Kidney epithelial cell (primary cell): Measurements from ENCODE around the gene SRPK3. TPM values are rescaled to one million over a fixed set of nuclear protein-coding genes. Genes with fewer than 3 reads are reported as not detected.

Experiments
- DNase-seq: peaks from one replicate; pipeline ENCODE4 v3.0.0-alpha.2; 2010; ENCODE audit warnings: low read depth
- H3K27me3 ChIP-seq: 2 replicates; pipeline ENCODE4 v1.6.0; 2011; ENCODE audit warnings: low read length; ENCODE audit not compliant: control insufficient read depth, insufficient read depth
- H3K36me3 ChIP-seq: 2 replicates; pipeline ENCODE4 v1.5.1; 2011; ENCODE audit warnings: low read length; ENCODE audit not compliant: control insufficient read depth, insufficient read depth
- H3K4me3 ChIP-seq: 2 replicates; pipeline ENCODE4 v1.5.1; 2011; ENCODE audit warnings: low read depth, mild to moderate bottlenecking, control low read depth, low read length
- total RNA-seq: library from RNA; depleted of rRNA; stranded (reverse); fragments of >200 nt; gene quantifications from 2 replicates; pipeline ENCODE4 v1.2.3, GENCODE V29; 2015
- TF ChIP-seq, protein P1 (sequence below): IDR thresholded peaks from 2 replicates; pipeline ENCODE4 v1.5.1; 2011; ENCODE audit warnings: mild to moderate bottlenecking, moderate library complexity, low read length, control low read depth, inconsistent platforms; ENCODE audit not compliant: insufficient read depth, poor library complexity, severe bottlenecking

SRPK3 gene
- total RNA-seq, 1 donor from 2014 or later, result 0.08 TPM

DNA sequence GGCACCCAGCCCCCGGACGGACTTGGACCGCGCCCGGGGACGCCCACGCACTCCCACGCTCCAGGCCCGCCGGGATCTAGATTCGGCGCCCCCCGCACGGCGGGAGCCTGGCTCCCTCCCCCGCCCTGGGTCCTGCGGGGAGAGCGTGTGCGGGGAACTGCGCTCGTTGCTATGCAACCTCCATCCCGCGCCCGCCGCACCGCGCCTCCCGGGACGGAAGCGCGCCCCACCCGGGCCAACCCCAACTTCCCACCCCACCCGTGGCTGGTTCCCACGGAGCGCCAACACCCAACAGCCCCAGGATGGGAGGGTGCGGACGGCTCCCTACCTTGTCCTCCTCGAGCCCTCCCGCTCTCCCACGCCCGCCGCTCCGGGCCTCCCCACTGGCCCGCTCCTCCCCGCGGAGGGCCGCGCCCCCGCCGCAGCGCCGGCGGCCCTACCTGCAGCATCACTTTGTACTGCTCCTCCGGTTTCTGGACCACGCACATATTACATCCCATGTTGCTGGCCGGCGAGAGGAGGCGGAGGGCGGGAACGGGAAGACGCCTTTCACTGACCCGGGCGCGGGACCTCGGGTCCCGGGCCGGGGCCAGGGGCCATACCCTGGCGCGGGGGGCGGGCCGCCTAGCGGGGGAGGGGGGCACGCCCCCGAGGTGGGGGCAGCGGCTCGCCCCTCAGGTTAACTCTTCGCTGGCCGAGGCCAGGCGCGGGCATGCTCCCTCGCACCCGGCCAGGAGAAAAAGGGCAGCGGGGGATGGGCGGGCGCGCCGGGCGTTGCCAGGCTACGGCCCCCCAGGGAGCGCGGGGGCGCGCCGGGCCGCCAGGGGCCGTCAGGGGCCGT, 49.2 kb downstream of the SRPK3 start, which contains the start of gene PDZD4:
PDZD4 (minus strand) TSS at position 746 of the 841 bp plus-strand sequence; CDS start at position 500, 246 bp downstream.
- no peak for DNase-seq
- H3K36me3 ChIP-seq, result no peaks in the 10 kb centered on the region
- H3K27me3 ChIP-seq, result peaks cover 44% of the 10 kb centered on the region
- TF ChIP-seq, protein P1, sequence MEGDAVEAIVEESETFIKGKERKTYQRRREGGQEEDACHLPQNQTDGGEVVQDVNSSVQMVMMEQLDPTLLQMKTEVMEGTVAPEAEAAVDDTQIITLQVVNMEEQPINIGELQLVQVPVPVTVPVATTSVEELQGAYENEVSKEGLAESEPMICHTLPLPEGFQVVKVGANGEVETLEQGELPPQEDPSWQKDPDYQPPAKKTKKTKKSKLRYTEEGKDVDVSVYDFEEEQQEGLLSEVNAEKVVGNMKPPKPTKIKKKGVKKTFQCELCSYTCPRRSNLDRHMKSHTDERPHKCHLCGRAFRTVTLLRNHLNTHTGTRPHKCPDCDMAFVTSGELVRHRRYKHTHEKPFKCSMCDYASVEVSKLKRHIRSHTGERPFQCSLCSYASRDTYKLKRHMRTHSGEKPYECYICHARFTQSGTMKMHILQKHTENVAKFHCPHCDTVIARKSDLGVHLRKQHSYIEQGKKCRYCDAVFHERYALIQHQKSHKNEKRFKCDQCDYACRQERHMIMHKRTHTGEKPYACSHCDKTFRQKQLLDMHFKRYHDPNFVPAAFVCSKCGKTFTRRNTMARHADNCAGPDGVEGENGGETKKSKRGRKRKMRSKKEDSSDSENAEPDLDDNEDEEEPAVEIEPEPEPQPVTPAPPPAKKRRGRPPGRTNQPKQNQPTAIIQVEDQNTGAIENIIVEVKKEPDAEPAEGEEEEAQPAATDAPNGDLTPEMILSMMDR, result no peak
- no peak within 1 kb of the TSS for H3K4me3 ChIP-seq

DNA sequence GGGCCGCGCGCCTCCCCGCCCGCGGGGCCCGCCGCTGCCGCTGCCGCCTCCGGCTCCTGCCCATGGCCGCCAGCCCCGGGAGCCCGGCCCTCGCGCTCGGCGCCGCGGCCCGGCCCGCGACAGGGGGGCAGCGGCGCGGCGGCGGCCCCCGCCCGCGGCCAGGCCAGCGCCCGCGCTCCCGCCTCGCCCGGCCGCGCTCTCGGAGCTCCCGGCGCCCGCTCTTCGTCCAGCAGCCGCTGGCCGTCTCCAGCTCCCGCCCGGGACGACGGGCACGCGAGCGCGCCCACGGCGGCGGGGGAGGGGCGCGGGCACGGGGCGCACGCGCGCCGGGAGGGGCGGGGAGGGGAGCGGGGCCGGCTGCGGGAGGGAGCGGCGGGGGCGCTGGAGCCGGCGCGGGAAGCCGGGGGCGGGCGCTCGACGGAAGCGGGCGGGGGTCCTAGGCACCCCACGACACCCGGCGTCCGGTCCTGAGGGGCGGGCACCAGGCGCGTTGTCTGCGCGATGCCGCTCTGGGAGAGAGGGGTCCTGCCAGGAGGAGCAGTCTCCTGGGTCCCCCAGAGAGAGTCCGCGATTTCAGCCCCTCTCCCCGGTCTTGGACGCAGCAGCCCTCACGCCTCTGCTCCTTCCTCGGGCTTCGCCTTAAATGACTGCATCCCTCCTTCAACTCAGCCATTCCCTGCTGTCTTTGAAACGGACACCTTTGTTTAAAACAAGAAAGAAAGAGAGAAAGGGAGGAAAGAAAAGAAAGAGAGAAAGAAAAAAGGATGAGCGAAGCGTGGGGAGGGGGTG, 50.0 kb downstream of the SRPK3 start:
- Histone ChIP-seq H3K4me3 (no peak overlapping the region), H3K27me3 (peaks cover 44% of the 10 kb centered on the region)
- DNase-seq, result no peak

DNA sequence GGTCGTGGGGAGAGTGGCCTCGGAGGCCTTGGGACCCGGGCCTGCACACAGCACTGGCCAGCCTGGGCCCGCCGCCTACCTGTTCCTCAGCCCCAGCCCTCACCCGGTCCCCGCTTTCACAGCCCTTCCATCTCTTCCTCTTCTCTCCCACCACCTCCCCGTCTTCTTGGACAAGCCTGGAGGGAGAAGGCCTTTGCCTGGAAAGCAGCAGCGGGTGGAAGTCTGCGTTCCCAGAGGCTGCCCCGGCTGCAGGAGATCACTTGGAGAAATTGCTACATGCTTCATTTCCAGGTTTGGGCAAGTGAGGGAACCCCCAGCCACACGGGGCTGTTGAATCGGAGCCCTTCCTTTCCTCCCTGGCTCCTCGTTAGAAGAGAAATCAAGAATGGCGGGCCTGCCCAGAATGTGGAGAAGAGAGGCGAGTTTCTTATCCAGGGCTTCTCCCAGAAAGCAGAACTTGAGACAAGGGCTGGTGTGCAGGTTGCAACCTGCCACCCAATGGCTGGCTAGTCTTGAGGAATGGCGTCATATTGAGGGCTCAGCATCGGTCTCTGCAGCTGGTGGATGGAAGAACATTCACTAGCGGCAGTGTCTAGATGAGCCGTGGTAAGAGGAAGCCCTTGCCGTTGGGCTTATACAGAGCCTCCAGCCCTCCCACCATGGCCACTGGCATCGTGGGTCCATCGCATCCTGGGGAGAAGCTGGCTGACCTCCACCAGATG, 50.7 kb downstream of the SRPK3 start:
- H3K36me3 ChIP-seq, result no peaks in the 10 kb centered on the region
- DNase-seq, result no peak
- H3K4me3 ChIP-seq, result no peak overlapping the region
- TF ChIP-seq, protein P1, result no peak
- peaks cover 44% of the 10 kb centered on the region for H3K27me3 ChIP-seq

More for the DNA sequence above, 50.0 kb downstream of the SRPK3 start:
- TF ChIP-seq, protein P1, result no peak
- H3K36me3 ChIP-seq, result no peaks in the 10 kb centered on the region

DNA sequence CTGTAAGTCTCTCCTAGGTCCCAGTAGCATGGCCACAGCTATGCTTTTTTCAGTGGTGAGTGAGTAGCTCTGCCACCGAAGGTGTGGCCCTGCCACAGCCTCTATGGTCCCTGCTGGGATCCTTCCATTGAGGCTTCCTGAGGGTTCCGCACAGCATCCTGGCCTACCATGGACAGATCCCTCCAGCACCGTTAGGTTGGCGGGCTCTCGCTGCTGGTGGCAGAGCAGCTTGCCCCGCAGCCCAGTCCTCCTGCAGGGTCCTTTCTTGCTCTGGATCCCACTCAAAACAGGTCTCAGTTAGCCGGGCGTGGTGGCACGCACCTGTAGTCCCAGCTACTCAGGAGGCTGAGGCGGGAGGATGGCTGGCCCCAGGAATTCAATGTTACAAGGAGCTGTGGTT, 51.9 kb downstream of the SRPK3 start:
- TF ChIP-seq, protein P1, result no peak
- H3K36me3 ChIP-seq, result no peaks in the 10 kb centered on the region
- no peak overlapping the region for H3K4me3 ChIP-seq
- H3K27me3 ChIP-seq, result peaks cover 44% of the 10 kb centered on the region
- no peak for DNase-seq

Other genes with a start within 250 kb of the SRPK3 start
- gene CCNQ, start 181.9 kb upstream of the SRPK3 start, total RNA-seq, result 29.3 and 36.6 TPM in 2 replicates
- 3.2 and 4.1 TPM in 2 replicates for gene DUSP9, start 133.8 kb upstream of the SRPK3 start, total RNA-seq
- gene PNCK, start 107.2 kb upstream of the SRPK3 start, total RNA-seq, result 0.34 and 1.6 TPM in 2 replicates
- 35.0 and 36.0 TPM in 2 replicates for gene SLC6A8, start 93.1 kb upstream of the SRPK3 start, total RNA-seq
- 148 and 179 TPM in 2 replicates for gene BCAP31, start 56.7 kb upstream of the SRPK3 start, total RNA-seq
- 14.2 and 15.3 TPM in 2 replicates for gene ABCD1, start 56.2 kb upstream of the SRPK3 start, total RNA-seq
- 3.6 and 9.1 TPM in 2 replicates for gene PLXNB3, start 16.8 kb upstream of the SRPK3 start, total RNA-seq
- 80.6 and 84.0 TPM in 2 replicates for gene IDH3G, start 13.3 kb downstream of the SRPK3 start, total RNA-seq
- 300 and 319 TPM in 2 replicates for gene SSR4, start 13.6 kb downstream of the SRPK3 start, total RNA-seq
- gene PDZD4, start 49.5 kb downstream of the SRPK3 start, total RNA-seq, result 0.68 and 1.8 TPM in 2 replicates
- 122 and 138 TPM in 2 replicates for gene L1CAM, start 105.1 kb downstream of the SRPK3 start, total RNA-seq
- 0.08 and 0.21 TPM in 2 replicates for gene AVPR2, start 123.6 kb downstream of the SRPK3 start, total RNA-seq
- gene ARHGAP4, start 145.2 kb downstream of the SRPK3 start, total RNA-seq, result 12.7 and 14.0 TPM in 2 replicates
- gene NAA10, start 154.0 kb downstream of the SRPK3 start, total RNA-seq, result 139 and 141 TPM in 2 replicates
- gene RENBP, start 163.6 kb downstream of the SRPK3 start, total RNA-seq, result 22.9 and 38.7 TPM in 2 replicates
- gene HCFC1, start 190.8 kb downstream of the SRPK3 start, total RNA-seq, result 56.2 and 72.2 TPM in 2 replicates
- gene TMEM187, start 191.7 kb downstream of the SRPK3 start, total RNA-seq, result 6.7 and 11.9 TPM in 2 replicates
- 193 and 225 TPM in 2 replicates for gene IRAK1, start 238.9 kb downstream of the SRPK3 start, total RNA-seq